Posterior cingulate gyrus (tissue), 11 donors: ENCODE measurements around the gene CYB5R2.

Experiments
- DNase-seq, 10 donors: peaks; one replicate each; pipeline versions ENCODE4 v3.0.0 to v3.0.0-alpha.2; 2020 to 2021; ENCODE audit warnings: mixed read lengths in 3 of 10
- intact Hi-C: fragments of 100-400 bp; cut with DNase I; formaldehyde crosslinking; loops from one replicate; pipeline ENCODE4 v1.15.1; 2023

CYB5R2 gene

DNA sequence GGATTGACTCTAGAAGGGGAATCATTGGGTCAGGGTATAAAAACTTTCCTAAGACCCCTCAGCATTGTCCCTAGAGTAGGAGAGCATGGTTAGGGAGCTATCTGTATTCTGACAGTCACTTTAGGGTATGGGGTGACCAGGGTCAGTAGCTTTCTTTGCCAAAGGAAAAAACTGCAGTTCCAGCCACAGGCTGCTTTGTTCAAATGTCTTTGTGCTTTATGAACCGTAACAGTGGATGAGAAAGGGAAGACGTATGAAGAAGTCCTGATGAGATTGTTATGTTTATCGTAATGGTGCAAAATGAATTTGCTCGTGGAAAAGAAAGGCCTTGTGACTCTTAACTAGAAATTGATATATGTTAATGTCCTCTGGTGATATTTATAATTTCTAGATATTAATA lies 30.0 kb downstream of the CYB5R2 start:
- intact Hi-C loops = no loop called here
- DNase-seq = no peak

DNA sequence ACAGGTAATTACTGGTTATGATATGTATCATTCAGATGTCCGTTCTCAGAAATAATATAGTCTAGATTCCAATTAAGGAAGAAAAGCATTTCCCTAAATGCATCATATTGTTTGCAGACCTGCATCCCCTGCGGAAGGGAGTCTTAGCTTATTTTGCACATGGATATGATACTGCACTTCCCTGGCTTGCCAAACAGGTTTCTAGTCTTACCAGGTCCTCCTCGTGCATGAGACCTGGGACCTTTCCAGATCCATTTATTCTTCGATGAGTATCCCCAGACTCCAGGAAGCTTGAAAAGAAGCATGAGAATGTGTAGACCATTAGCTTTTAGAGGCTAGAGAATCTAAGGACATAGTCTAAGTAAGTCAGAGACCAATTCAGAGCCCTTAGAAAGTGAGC lies 30.6 kb downstream of the CYB5R2 start:
- intact Hi-C loops = no loop called here
- DNase-seq = no peak

DNA sequence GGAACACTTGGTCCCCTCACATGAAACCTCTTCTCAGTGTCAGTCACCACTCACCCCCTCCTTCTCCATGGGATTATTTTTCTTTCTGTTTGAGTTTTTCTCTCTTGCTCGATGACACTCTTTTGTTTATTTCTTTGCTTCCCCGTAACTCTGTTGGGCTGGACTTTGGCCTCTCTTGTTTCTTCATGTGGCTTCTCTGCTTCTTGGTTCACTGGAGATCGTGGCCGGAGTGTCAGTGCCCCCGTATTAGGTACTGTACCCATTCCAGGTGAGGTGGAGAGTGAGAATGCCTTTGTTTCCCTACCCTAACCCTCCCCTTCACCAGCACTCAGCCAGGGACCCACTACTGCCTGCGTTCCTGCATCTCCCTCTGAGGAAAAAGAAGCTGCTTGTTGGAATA lies 32.5 kb downstream of the CYB5R2 start:
- DNase-seq = no peak

DNA sequence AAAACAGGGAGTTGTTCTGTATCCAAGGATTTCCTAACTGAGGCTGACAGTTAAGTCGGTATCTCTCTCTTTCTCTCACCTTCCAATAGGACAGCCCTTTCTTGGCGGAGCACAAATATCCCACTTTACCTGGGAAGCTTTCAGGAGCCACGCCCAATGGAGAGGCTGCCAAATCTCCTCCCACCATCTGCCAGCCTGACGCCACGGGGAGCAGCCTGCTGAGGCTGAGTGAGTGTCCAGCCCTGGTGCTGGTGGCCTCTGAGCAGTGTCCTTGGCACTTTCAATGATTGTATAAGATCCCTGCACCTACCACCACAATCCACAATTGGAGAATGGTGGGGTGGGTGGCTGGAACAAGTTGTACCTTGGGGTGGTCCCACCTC lies 33.7 kb downstream of the CYB5R2 start:
- intact Hi-C loops = no loop called here
- no peak for DNase-seq

More for the DNA sequence above, 32.5 kb downstream of the CYB5R2 start:
- intact Hi-C loops = no loop called here

DNA sequence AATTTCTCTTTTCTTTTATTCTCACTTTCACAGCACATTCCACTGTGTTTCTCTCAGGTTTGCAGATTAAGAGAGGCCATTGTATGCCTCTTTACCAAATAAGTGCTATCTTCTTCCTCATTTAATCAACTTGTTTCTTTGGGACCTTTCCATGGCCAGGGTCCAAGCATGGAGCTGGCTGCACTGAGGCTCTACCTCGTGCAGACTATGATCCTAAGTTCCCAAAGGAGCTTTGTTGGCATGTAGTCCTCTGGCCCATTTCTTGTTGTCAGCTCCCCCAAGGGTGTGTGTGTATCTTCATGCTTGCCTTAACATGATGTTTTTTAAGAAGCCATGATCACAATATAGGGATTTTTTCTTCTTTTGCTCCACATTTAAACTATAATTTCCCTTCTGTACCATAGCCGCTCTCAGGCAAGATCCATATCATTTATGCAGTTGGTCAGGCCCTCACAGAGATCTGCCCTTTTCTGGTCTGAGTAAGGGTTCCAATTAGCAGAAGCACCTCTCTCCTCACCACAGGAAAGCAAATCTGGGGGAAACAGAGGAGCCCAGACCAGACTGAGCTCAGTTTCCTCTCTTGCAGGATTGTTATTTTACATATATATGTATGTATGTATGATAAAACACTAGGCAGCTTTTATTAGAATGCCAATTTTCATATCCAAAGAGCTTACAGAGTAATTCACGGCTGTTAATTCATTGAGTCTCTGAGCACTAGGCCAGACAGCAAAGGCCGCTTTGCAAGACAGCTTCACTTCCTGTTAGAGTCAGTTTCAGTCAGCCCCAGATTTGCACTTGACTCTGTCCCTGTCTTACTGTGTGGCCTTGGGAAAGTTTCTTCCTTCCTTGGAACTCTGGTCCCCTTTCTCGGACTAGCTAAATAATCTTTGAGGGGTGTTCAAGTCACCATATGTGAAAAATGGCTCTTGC lies 34.3 kb downstream of the CYB5R2 start:
- intact Hi-C loops = no loop called here
- DNase-seq = no peak

DNA sequence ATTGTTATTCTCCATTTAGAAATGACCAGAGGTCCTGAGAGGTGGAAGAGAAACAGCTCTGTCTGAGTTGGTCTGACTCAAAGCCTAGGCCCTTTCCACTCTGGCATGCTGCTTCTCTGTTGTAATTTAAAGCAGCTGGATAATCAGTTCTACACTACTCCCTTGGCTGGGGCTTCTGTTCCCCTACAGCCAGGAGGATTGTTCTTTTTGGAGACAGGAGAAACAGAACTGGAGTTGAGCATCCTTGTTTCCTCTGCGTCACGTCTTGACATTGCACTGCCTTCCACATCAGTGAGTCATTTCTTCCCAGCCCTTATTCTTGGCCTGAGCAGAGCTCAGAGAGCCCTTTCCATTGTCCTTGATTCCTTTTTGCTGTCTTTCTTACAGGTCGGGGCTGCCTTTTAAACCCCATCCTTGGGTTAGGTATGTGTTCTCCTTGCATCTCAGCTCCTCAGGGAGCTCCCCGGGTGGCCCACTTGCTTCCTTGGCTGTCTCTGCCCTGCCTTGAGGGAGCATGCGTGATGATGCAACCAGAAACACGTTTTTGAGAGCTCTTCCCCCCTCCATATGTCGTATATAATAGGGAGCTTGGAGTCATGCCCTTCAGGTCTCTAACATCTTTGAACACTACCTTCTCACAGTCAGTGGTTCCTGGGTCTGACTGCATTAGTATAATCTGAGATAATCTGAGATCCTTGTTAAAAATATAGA lies 35.7 kb downstream of the CYB5R2 start:
- intact Hi-C loops = no loop called here
- DNase-seq = no peak

DNA sequence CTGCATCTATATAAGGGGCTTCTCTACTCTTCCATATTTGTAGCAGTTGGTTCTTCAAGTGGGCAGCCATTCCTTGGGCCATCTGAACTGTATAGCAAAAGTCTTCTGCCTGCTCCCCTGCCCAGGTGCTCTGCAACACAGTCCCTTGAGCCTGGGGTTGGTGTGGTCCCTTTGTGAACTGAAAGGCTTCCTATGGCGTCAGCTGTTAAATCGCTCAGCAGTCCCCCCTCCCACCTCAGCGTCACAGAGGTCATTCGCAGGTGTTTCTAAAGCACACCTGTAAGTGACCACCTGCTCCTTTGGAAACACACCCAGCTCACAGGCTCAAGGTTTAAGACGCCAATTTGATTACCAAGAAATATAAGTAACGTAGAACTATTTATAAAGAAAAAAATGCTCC lies 37.0 kb downstream of the CYB5R2 start:
- intact Hi-C loops = no loop called here
- no peak for DNase-seq

DNA sequence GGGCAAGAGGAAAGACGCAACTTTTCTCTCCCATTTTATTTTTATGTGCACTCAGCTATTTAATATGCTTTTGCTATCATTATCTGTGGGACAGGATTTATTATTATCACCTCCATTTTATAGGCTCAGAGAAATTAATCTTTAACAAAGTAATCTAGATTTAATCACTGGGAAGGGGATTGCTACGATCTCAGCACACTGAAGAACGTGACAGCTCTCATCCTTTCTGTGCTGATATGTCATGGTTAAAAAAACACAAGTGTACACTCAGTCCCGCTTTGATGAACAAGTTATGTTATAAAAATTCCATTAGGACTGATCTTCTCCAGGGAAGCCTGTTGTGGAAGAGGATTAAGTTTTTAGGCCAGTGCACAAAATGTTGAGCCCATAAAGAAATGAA lies 37.6 kb downstream of the CYB5R2 start:
- intact Hi-C loops = no loop called here
- DNase-seq = no peak

DNA sequence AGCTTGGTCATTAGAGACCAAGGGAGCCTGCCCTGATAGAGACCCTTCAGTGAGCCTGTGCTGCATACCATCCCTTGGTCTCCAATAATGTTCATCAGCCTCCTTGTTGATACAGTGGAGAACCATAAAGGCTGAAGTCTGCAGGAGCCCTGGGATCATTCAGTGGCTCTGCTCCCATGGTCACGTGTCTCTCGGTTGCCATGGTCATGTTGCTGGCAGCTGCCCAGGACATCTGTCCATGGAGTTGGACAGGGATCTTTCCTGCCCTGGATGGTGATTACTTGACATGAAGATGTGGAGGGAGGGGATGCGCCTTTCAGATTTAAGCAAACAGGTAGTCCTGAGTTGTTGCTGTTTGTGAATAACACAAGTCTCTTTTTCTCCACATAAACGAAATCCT lies 38.2 kb downstream of the CYB5R2 start:
- intact Hi-C loops = no loop called here
- peak in 9 of 10 donors; percentile 51 to 96 (median 79) for DNase-seq

DNA sequence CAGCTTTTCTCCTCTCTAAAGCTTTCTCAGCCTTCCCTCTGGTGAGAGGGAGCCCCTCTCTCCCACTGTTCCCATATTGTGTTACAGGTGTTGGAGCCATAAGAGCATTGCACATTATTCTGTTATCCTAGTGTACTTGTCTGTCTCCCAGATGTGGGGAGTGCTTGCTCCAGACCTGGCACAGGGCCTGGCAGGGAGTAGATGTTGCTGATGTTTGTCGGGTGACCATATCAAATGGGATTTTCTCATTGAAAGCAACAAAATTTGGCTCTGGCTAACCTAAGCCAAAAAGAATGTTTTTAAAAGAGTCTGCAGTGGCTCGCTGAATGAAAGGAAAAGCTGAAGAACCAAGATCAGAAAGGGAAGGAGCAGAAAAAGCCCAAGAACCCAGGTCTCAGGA lies 41.1 kb downstream of the CYB5R2 start:
- no peak for DNase-seq
- intact Hi-C loops = no loop called here

DNA sequence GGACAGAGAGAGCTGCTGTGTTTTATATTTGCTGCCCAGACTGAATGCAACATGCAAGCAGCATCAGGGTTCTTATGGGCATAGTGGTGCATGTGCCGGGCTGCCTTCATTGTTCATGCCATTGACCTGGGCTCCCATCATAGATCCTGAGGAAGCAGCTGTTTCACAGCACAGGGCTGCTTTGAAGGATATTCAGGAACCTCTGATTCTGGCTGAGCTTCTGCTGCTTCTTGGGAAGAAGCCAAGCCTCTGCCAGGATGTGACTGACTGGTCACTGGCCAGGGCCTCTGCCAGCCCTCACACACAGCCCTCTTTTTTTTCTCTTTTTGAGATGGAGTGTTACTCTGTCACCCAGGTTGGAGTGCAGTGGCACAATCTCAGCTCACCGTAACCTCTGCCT lies 43.3 kb downstream of the CYB5R2 start:
- peak in 5 of 10 donors; percentile 34 to 88 (median 48) for DNase-seq
- intact Hi-C loops = no loop called here

DNA sequence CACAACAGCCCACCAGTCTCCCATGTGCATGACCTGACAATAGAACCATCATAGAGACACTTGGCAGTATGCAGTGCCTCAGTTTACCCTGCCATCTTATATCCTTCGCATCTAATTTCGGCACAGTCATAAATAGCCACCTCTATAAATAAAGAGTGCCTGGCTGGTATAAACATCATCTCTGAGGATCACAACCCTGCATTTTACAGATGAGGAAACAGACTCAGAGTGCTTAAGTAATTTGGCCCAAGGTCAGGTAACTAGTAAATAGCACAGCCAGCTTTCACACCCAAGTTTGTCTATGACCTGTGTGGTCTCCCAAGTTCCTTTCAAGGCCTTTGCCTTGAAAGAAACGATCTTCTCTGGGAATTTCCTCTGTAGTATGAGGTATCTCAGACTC lies 44.6 kb downstream of the CYB5R2 start:
- intact Hi-C loops = no loop called here
- DNase-seq = no peak

DNA sequence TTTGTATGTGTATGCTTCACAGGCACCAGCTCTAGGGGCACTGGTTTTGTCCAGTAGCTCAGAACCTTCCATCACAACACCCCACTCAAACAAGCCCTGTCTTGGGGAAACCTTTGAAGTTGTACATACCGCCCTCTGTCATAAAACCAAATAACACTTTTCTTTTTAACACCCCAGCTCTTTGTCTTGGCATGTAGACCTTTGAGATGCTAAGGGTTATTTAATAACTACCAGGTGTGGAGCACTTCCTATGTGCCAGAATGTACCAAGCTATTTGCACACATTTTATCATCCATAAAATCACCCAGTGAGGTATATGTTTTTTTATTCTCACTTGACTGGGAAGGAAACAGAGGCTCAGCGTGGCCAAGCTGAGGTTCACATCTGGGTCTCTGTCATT lies 50.6 kb downstream of the CYB5R2 start:
- no peak for DNase-seq
- intact Hi-C loops = no loop called here

DNA sequence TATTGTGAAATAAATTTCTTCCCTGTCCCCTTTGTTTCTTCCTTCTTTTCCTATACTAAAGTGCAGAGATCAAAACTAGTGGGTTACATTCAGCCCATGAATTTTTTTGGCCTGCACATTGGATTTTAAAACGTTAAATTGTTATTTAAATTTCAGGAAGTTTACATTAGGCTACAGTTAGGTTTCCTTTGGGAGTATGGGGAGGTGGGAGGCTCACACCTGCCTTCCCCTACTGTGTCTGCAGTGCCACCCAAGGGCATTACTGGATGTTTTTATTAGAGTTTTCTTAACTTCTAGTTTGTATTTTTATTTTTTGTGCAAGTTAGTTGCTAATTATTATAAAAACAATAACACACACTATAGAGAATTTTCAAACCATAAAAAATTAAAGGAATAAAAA lies 51.7 kb downstream of the CYB5R2 start:
- intact Hi-C loops = no loop called here
- DNase-seq = no peak

DNA sequence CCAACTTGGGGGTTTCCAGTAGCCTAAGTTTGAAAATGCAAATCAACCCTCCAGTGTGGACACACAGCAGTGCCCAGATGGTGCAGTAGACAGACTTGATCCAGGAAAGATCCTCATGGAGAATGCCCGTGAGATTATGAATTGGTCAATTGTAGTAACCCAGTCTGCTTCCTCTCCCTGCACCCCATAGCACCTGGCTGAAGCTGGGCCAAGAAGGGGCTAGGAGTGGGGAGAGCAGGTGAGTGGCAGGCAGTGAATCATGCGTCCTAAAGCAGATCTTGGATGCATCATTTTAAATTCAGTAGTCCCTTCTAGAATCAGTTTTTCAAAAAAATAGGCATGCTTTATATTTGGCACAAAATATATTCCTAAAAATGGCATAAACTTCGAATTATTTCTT lies 52.2 kb downstream of the CYB5R2 start:
- intact Hi-C loops = no loop called here
- DNase-seq = no peak

DNA sequence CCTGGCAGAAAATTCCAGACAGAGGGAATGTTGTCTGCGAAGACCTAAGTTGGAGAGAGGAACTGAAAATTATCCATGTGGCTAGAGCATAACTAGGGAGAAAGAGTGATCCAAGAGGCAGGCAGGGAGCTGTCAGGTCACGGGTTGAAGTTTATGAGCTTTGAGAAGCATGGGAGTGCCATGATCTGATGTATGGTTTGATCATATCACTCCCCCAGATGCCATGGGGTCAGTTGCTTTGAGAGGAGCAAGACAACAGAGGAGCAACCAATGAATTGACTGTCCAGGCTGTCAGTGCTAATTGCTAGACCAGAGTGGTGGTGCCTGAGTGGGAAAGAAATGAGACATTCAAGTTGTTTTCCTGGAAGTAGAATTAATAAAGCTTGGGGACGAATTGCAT lies 54.0 kb downstream of the CYB5R2 start:
- DNase-seq = no peak
- intact Hi-C loops = no loop called here

DNA sequence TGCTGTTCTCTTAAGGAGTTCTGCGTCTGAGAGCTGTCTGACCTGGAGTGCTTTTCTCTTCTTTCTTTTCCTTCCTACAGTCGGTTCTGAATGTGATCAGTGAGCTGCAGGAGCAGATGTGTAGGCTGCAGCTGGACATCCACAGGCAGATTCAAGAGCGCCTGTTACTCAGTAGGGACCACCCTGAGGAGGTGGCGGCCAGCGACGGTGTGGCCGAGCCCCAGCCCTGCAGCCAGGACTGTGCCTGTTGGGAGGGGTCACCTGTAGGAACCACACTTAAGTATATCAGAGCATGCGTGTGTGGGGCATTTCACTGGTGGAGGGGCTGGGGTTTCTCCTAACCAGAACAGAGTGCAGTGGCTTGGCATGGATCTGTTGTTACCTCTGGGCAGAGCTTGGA lies 56.3 kb downstream of the CYB5R2 start:
- intact Hi-C loops = no loop called here
- no peak for DNase-seq
